Osteoblast (primary cell): ENCODE results near the gene GATAD2A. TPM values are rescaled to one million over a fixed set of nuclear protein-coding genes. Genes with fewer than 3 reads are reported as not detected.

Experiments
- DNase-seq: peaks from one replicate; pipeline ENCODE4 v3.0.0; 2011; ENCODE audit warnings: low spot score, mixed read lengths; ENCODE audit not compliant: insufficient read length; ENCODE audit errors: missing footprints
- H2AFZ ChIP-seq: 2 replicates; pipeline ENCODE4 v1.6.0; 2011; ENCODE audit warnings: mild to moderate bottlenecking, low read length
- H3K27ac ChIP-seq: 2 replicates; pipeline ENCODE4 v1.5.1; 2011; ENCODE audit warnings: mild to moderate bottlenecking, low read depth, low read length, moderate library complexity
- H3K27me3 ChIP-seq: 2 replicates; pipeline ENCODE4 v1.6.0; 2012; ENCODE audit warnings: mild to moderate bottlenecking, control low read depth, inconsistent platforms, low read length, moderate library complexity; ENCODE audit not compliant: insufficient read depth
- H3K36me3 ChIP-seq: 2 replicates; pipeline ENCODE4 v1.5.1; 2011; ENCODE audit warnings: mild to moderate bottlenecking, low read length, control low read depth, moderate library complexity; ENCODE audit not compliant: insufficient read depth
- H3K4me1 ChIP-seq: 2 replicates; pipeline ENCODE4 v1.5.1; 2011; ENCODE audit warnings: mild to moderate bottlenecking, low read length, control low read depth, moderate library complexity; ENCODE audit not compliant: insufficient read depth
- H3K4me2 ChIP-seq: 2 replicates; pipeline ENCODE4 v1.6.0; 2011; ENCODE audit warnings: mild to moderate bottlenecking, low read length; ENCODE audit not compliant: insufficient read depth
- H3K4me3 ChIP-seq: fragments of 200-600 bp; sonication (generic); 3 replicates; pipeline ENCODE4 v1.5.1; 2012; ENCODE audit warnings: mild to moderate bottlenecking, low read length, inconsistent platforms; ENCODE audit not compliant: insufficient read depth
- H3K79me2 ChIP-seq: 2 replicates; pipeline ENCODE4 v1.6.0; 2012; ENCODE audit warnings: mild to moderate bottlenecking, low read length, control low read depth, inconsistent platforms; ENCODE audit not compliant: insufficient read depth
- H3K9me3 ChIP-seq: 2 replicates; pipeline ENCODE4 v1.5.1; 2011; ENCODE audit warnings: low read depth, low read length, control low read depth
- H4K20me1 ChIP-seq: 2 replicates; pipeline ENCODE4 v1.6.0; 2012; ENCODE audit warnings: mild to moderate bottlenecking, low read length, control low read depth; ENCODE audit not compliant: insufficient read depth
- CTCF ChIP-seq: IDR thresholded peaks from 2 replicates; pipeline ENCODE4 v1.5.1; 2011; ENCODE audit warnings: mild to moderate bottlenecking, low read depth, low read length, moderate library complexity; ENCODE audit errors: extremely low read depth
- total RNA-seq: library from RNA; depleted of rRNA; stranded (reverse); fragments of >200 nt; gene quantifications from 2 replicates; pipeline ENCODE4 v1.2.3, GENCODE V29; 2012

Gene GATAD2A
- total RNA-seq, 1 donor = 48.9 TPM

GRCh38 chr19:19500975-19501644, 95.6 kb downstream of the GATAD2A start:
- no peak overlapping the region for H3K4me3 ChIP-seq
- no peaks in the 10 kb centered on the region for H3K27me3 ChIP-seq
- H3K4me2 ChIP-seq = no peak overlapping the region
- TF ChIP-seq CTCF = no peak
- peaks cover 24% of the 10 kb centered on the region for H3K79me2 ChIP-seq
- H3K27ac ChIP-seq = no peak overlapping the region
- H2AFZ ChIP-seq = no peak overlapping the region
- no peaks in the 10 kb centered on the region for H3K4me1 ChIP-seq
- H4K20me1 ChIP-seq = peaks cover 4% of the 10 kb centered on the region
- H3K36me3 ChIP-seq = peaks cover 62% of the 10 kb centered on the region
- no peaks in the 10 kb centered on the region for H3K9me3 ChIP-seq
- DNase-seq = peak; percentile 42

GRCh38 chr19:19501798-19502197, 96.3 kb downstream of the GATAD2A start:
- H3K27ac ChIP-seq = no peak overlapping the region
- no peak overlapping the region for H3K4me3 ChIP-seq
- H3K27me3 ChIP-seq = no peaks in the 10 kb centered on the region
- no peaks in the 10 kb centered on the region for H3K4me1 ChIP-seq
- peaks cover 17% of the 10 kb centered on the region for H3K79me2 ChIP-seq
- no peak overlapping the region for H2AFZ ChIP-seq
- no peaks in the 10 kb centered on the region for H3K9me3 ChIP-seq
- peak; percentile 42 for DNase-seq
- no peak overlapping the region for H3K4me2 ChIP-seq
- TF ChIP-seq CTCF = no peak
- H4K20me1 ChIP-seq = peaks cover 4% of the 10 kb centered on the region
- peaks cover 64% of the 10 kb centered on the region for H3K36me3 ChIP-seq

GRCh38 chr19:19502281-19502680, 96.8 kb downstream of the GATAD2A start:
- H3K4me1 ChIP-seq = no peaks in the 10 kb centered on the region
- H3K4me2 ChIP-seq = no peak overlapping the region
- H3K9me3 ChIP-seq = no peaks in the 10 kb centered on the region
- no peak overlapping the region for H3K27ac ChIP-seq
- no peaks in the 10 kb centered on the region for H3K27me3 ChIP-seq
- H3K79me2 ChIP-seq = peaks cover 14% of the 10 kb centered on the region
- H3K4me3 ChIP-seq = no peak overlapping the region
- no peak for TF ChIP-seq CTCF
- H3K36me3 ChIP-seq = peaks cover 65% of the 10 kb centered on the region
- peak; percentile 58 for DNase-seq
- H4K20me1 ChIP-seq = peaks cover 4% of the 10 kb centered on the region
- H2AFZ ChIP-seq = no peak overlapping the region

- TF ChIP-seq CTCF = no peak
- H2AFZ ChIP-seq = no peak overlapping the region
- H4K20me1 ChIP-seq = peaks cover 8% of the 10 kb centered on the region
- no peaks in the 10 kb centered on the region for H3K4me1 ChIP-seq
- no peak overlapping the region for H3K4me3 ChIP-seq
- peaks cover 72% of the 10 kb centered on the region for H3K36me3 ChIP-seq
- H3K27ac ChIP-seq = no peak overlapping the region
- H3K79me2 ChIP-seq = peaks cover 10% of the 10 kb centered on the region
- DNase-seq = peak; percentile 85
- no peak overlapping the region for H3K4me2 ChIP-seq
- no peaks in the 10 kb centered on the region for H3K9me3 ChIP-seq
- H3K27me3 ChIP-seq = no peaks in the 10 kb centered on the region
Measured at GRCh38 chr19:19502808-19503602, 97.5 kb downstream of the GATAD2A start.
